A549 (cell line): ENCODE data around the gene MARS1. TPM values are rescaled to one million over a fixed set of nuclear protein-coding genes. Genes with fewer than 3 reads are reported as not detected.
"Not testable (repeated sequence)": the region's sequence is repeated elsewhere in the genome, so short reads cannot be mapped to it uniquely, and the experiment has no call there.

Experiments
- ATAC-seq, 2 experiments: fragments of 200-7000 bp in 1 of 2; fragments of >200 bp in 1 of 2; cut with Nextera tagmentation in 1 of 2; cut with Tn5 transposase in 1 of 2; 3 replicates each; pipeline versions ENCODE4 v1.8.0 to v1.9.1; 2018 to 2020; ENCODE audit warnings: mild to moderate bottlenecking in 1 of 2, moderate library complexity in 1 of 2
- CTCF ChIA-PET: fragments of 300-600 bp; sonication (Branson Sonifier 250); formaldehyde crosslinking; extraction: SDS; loops from one replicate; lab custom pipeline; 2021; ENCODE audit warnings: antibody characterized with exemption, inconsistent platforms; lab: Yijun Ruan, JAX
- POLR2A ChIA-PET: fragments of 350-600 bp; formaldehyde crosslinking; extraction: SDS; loops from one replicate; lab custom pipeline; 2021; ENCODE audit warnings: antibody characterized with exemption, inconsistent platforms; lab: Yijun Ruan, JAX
- DNase-seq, 2 experiments: peaks; one replicate each; pipeline versions ENCODE4 v3.0.0 to v3.0.0-alpha.2; 2011 to 2016; ENCODE audit warnings: low read depth in 1 of 2, low spot score in 1 of 2
- FAIRE-seq: peaks from 2 replicates; lab custom pipeline; 2011; peaks lifted over from hg19 to GRCh38; lab: Jason Lieb, UNC
- H3K27ac ChIP-seq, 2 experiments: fragments of >200 bp; sonication (Bioruptor Twin); formaldehyde crosslinking; 3 replicates each; pipeline ENCODE4 v1.5.1; 2016 to 2017
- H3K4me1 ChIP-seq: fragments of >200 bp; sonication (Bioruptor Twin); formaldehyde crosslinking; 3 replicates; pipeline ENCODE4 v1.6.1; 2016
- H3K4me2 ChIP-seq: fragments of >200 bp; sonication (Bioruptor Twin); formaldehyde crosslinking; 3 replicates; pipeline ENCODE4 v1.6.1; 2016
- H3K4me3 ChIP-seq: fragments of >200 bp; sonication (Bioruptor Twin); formaldehyde crosslinking; 3 replicates; pipeline ENCODE4 v1.5.1; 2016
- H3K9me3 ChIP-seq: fragments of >200 bp; sonication (Bioruptor Twin); formaldehyde crosslinking; 3 replicates; pipeline ENCODE4 v1.6.1; 2016
- CBX2 ChIP-seq: fragments of 200-600 bp; sonication (generic); IDR thresholded peaks from 2 replicates; pipeline ENCODE4 v1.6.1; 2016; ENCODE audit warnings: low read depth, mild to moderate bottlenecking, borderline replicate concordance
- EP300 ChIP-seq, 2 experiments: fragments of >200 bp; sonication (Bioruptor Twin); formaldehyde crosslinking; IDR thresholded peaks; 2 replicates in 1 of 2; 3 replicates in 1 of 2; pipeline ENCODE4 v1.6.1; 2016 to 2017
- ESRRA ChIP-seq: fragments of 150-350 bp; IDR thresholded peaks from 2 replicates; pipeline ENCODE4 v1.6.1; 2014; ENCODE audit warnings: mild to moderate bottlenecking, low read length, borderline replicate concordance
- FOXS1 ChIP-seq: fragments of 250-450 bp; sonication (Bioruptor Pico); IDR thresholded peaks from 2 replicates; pipeline ENCODE4 v1.5.0; 2020; ENCODE audit warnings: mild to moderate bottlenecking, moderate library complexity
- NR3C1 ChIP-seq: fragments of >200 bp; sonication (Bioruptor Twin); formaldehyde crosslinking; IDR thresholded peaks from 3 replicates; pipeline ENCODE4 v1.6.1; 2017
- RNF2 ChIP-seq: fragments of 200-600 bp; sonication (generic); IDR thresholded peaks from 2 replicates; pipeline ENCODE4 v1.6.1; 2016; ENCODE audit warnings: low read depth, mild to moderate bottlenecking, antibody characterized with exemption, moderate library complexity, borderline replicate concordance
- SMC3 ChIP-seq: fragments of >200 bp; sonication (Bioruptor Twin); formaldehyde crosslinking; IDR thresholded peaks from 3 replicates; pipeline ENCODE4 v1.6.1; 2018; ENCODE audit warnings: inconsistent platforms
- TP53 ChIP-seq: fragments of 250-450 bp; sonication (Bioruptor Pico); IDR thresholded peaks from 2 replicates; pipeline ENCODE4 v1.5.0; 2021; ENCODE audit warnings: mild to moderate bottlenecking, moderate library complexity
- ZC3H11A ChIP-seq: fragments of 450-650 bp; IDR thresholded peaks from 2 replicates; pipeline ENCODE4 v1.6.1; 2014; ENCODE audit warnings: antibody characterized with exemption, mild to moderate bottlenecking
- ZFP36 ChIP-seq: fragments of 450-650 bp; IDR thresholded peaks from 2 replicates; pipeline ENCODE4 v1.6.1; 2014; ENCODE audit warnings: borderline replicate concordance; ENCODE audit not compliant: partially characterized antibody
- WGBS: methylation state at CpG from one replicate; pipeline ENCODE4 v1.1.6; 2017; ENCODE audit errors: missing lambda C conversion rate; 5-methylcytosine and 5-hydroxymethylcytosine counted together
- polyA plus RNA-seq, 4 experiments: library from polyadenylated mRNA; depleted of rRNA in 3 of 4; stranded (reverse); fragments of >200 nt; fragmentation: RNase III in 1 of 4; extraction: RNeasy Plus Mini Kit Qiagen cat#74134 plus additional on column Dnase treatment in 1 of 4; gene quantifications; 2 replicates in 3 of 4; 3 replicates in 1 of 4; pipeline ENCODE4 v1.2.3, GENCODE V29; 2011 to 2017
- TF ChIP-seq, protein P1 (sequence below): fragments of 250-450 bp; sonication (Bioruptor Pico); IDR thresholded peaks from 2 replicates; pipeline ENCODE4 v1.5.0; 2020; ENCODE audit warnings: low read depth, mild to moderate bottlenecking, moderate library complexity
- TF ChIP-seq, protein P2 (sequence below): fragments of >200 bp; sonication (Bioruptor Twin); formaldehyde crosslinking; IDR thresholded peaks from 3 replicates; pipeline ENCODE4 v1.6.1; 2016
- TF ChIP-seq, protein P3 (sequence below): IDR thresholded peaks from 2 replicates; pipeline ENCODE4 v1.6.1; 2012
- TF ChIP-seq, protein P4 (sequence below): fragments of 150-350 bp; IDR thresholded peaks from 2 replicates; pipeline ENCODE4 v1.6.1; 2014; ENCODE audit warnings: low read depth, mild to moderate bottlenecking, low read length
- TF ChIP-seq, protein P5 (sequence below): fragments of 450-650 bp; IDR thresholded peaks from 2 replicates; pipeline ENCODE4 v1.6.1; 2014; ENCODE audit warnings: antibody characterized with exemption
- TF ChIP-seq, protein P6 (sequence below): fragments of >200 bp; sonication (Bioruptor Twin); formaldehyde crosslinking; IDR thresholded peaks from 2 replicates; pipeline ENCODE4 v1.6.1; 2016

The MARS1 gene
- polyA plus RNA-seq, 2 of the 4 experiments (the other 2 are of a cell fraction) = 227 to 372 TPM

DNA sequence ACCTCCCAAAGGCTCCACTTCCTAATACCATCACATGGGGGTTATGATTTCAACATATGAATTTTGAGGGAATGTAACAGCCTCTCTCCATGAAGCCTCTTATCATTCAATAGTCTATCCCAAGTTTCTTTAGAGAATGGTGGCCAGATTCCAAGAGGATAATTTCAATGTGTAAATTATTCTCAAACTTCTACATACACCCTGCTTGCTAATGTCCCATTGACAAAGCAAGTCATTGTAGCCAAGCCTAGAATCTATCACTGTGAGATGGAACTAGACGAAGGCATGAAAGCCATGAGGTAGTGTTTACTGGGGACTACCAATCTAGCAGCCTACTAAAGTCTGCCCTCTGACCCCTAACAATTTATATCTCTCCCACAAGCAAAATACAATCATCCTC is 49.5 kb upstream of the MARS1 start (continued):
- TF ChIP-seq EP300 (IDR thresholded peaks at IDR 0.05) = no peak

DNA sequence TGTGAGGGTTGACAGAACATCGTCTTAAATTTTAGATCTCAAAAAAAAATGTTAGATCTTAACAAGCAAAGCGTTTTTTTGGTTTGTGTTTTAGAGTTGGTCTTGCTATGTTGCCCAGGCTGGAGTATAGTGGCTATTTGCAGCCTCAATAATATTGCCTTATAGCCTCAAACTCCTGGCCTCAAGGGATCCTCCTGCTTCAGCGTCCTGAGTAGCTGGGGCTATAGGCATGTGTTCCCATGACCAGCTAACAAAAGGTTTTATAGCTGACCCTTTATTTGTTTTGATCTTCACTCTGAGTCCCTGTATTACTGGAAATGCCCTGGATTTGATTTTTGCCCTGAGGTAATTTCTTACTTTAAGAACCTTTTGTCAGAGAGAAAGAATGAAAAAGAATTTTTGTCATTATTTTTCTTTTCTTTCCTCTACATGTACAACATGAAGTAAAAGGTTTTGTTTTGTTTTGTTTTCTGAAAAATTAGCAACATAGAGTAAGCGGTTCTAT is 48.1 kb upstream of the MARS1 start:
- H3K27ac ChIP-seq = no peak overlapping the region
- no peak for DNase-seq
- WGBS = 67% methylated on average over 4 of the region's 4 CpGs
- POLR2A ChIA-PET = no interaction called here
- no peak overlapping the region for H3K4me2 ChIP-seq
- TF ChIP-seq, protein P1, sequence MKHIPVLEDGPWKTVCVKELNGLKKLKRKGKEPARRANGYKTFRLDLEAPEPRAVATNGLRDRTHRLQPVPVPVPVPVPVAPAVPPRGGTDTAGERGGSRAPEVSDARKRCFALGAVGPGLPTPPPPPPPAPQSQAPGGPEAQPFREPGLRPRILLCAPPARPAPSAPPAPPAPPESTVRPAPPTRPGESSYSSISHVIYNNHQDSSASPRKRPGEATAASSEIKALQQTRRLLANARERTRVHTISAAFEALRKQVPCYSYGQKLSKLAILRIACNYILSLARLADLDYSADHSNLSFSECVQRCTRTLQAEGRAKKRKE = no peak
- TF ChIP-seq, protein P2, sequence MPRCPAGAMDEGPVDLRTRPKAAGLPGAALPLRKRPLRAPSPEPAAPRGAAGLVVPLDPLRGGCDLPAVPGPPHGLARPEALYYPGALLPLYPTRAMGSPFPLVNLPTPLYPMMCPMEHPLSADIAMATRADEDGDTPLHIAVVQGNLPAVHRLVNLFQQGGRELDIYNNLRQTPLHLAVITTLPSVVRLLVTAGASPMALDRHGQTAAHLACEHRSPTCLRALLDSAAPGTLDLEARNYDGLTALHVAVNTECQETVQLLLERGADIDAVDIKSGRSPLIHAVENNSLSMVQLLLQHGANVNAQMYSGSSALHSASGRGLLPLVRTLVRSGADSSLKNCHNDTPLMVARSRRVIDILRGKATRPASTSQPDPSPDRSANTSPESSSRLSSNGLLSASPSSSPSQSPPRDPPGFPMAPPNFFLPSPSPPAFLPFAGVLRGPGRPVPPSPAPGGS = no peak
- TF ChIP-seq FOXS1 (CRISPR knock-in tag) = no peak
- no peak for TF ChIP-seq ZFP36
- no peak for TF ChIP-seq CBX2
- TF ChIP-seq, protein P3, sequence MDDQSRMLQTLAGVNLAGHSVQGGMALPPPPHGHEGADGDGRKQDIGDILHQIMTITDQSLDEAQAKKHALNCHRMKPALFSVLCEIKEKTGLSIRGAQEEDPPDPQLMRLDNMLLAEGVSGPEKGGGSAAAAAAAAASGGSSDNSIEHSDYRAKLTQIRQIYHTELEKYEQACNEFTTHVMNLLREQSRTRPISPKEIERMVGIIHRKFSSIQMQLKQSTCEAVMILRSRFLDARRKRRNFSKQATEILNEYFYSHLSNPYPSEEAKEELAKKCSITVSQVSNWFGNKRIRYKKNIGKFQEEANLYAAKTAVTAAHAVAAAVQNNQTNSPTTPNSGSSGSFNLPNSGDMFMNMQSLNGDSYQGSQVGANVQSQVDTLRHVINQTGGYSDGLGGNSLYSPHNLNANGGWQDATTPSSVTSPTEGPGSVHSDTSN = no peak
- no peak for TF ChIP-seq ZC3H11A
- no peak for TF ChIP-seq RNF2
- no peak for TF ChIP-seq ESRRA
- TF ChIP-seq, protein P4, sequence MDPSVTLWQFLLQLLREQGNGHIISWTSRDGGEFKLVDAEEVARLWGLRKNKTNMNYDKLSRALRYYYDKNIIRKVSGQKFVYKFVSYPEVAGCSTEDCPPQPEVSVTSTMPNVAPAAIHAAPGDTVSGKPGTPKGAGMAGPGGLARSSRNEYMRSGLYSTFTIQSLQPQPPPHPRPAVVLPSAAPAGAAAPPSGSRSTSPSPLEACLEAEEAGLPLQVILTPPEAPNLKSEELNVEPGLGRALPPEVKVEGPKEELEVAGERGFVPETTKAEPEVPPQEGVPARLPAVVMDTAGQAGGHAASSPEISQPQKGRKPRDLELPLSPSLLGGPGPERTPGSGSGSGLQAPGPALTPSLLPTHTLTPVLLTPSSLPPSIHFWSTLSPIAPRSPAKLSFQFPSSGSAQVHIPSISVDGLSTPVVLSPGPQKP = no peak
- TF ChIP-seq, protein P5, sequence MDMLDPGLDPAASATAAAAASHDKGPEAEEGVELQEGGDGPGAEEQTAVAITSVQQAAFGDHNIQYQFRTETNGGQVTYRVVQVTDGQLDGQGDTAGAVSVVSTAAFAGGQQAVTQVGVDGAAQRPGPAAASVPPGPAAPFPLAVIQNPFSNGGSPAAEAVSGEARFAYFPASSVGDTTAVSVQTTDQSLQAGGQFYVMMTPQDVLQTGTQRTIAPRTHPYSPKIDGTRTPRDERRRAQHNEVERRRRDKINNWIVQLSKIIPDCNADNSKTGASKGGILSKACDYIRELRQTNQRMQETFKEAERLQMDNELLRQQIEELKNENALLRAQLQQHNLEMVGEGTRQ = no peak
- CTCF ChIA-PET = interaction anchor here (1.3 to 7.8 kb wide), 3 partner anchors 14 to 197 kb away, joined by 3 to 74 read pairs (median 4); partner anchors contain the start of gene INHBE
- H3K9me3 ChIP-seq = peaks cover 15% of the 10 kb centered on the region
- H3K4me1 ChIP-seq = no peaks in the 10 kb centered on the region
- no peak for FAIRE-seq
- H3K4me3 ChIP-seq = no peak overlapping the region
- ATAC-seq = no peak

DNA sequence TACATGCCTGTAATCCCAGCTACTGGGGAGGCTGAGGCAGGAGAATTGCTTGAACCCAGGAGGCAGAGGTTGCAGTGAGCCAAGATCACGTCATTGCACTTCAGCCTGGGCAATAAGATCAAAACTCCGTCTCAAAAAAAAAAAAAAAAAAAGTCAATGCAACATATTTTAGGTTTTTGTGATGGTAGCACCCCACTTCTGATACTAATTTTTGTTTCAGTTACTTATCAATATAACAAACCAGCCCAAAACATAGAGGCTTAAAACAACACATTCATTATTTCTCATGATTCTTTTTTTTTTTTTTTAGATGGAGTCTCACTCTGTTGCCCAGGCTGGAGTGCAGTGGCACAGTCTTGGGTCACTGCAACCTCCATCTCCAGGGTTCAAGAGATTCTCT is 46.5 kb upstream of the MARS1 start:
- ATAC-seq, H3K4me2 ChIP-seq, POLR2A ChIA-PET, H3K27ac ChIP-seq, H3K4me3 ChIP-seq, FAIRE-seq, DNase-seq, H3K4me1 ChIP-seq: not testable (repeated sequence)
- CTCF ChIA-PET = interaction anchor here (0.7 to 7.8 kb wide), 4 partner anchors 9 to 173 kb away, joined by 3 to 74 read pairs (median 4); partner anchors contain the start of gene INHBE
- WGBS = 24% methylated on average over 2 of the region's 2 CpGs
- H3K9me3 ChIP-seq = peaks cover 15% of the 10 kb centered on the region

DNA sequence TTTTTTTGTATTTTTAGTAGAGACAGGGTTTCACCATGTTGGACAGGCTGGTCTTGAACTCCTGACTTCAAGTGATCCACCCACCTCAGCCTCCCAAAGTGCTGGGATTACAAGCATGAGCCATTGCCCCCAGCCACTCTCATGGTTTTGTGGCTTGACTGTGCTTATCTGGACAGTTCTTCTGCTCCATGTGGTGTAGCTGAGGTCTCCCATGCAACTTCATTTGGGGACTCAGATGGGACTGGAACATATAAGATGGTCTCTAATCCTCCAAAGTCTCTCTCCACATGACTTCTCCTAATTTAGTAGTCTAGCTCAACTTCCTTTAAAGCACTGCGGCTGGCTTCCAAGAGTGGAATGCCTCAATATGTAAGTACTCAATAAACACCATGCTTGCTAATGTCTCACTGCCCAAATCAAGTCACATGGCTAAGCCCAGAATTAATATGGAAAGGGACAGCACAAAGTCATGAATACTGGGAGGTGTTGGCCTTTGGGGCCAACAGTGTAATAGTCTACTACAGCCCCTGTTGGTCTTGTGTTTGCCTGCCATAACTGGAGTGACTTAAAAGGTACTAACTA is 45.9 kb upstream of the MARS1 start:
- TF ChIP-seq TP53 (CRISPR knock-in tag) (no peak), SMC3 (no peak), FOXS1 (CRISPR knock-in tag) (no peak), NR3C1 (no peak)
- TF ChIP-seq, protein P6, sequence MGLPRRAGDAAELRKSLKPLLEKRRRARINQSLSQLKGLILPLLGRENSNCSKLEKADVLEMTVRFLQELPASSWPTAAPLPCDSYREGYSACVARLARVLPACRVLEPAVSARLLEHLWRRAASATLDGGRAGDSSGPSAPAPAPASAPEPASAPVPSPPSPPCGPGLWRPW = no peak
- TF ChIP-seq, protein P5 = no peak
- TF ChIP-seq, protein P3 = no peak
- DNase-seq (no peak), ATAC-seq (no peak), FAIRE-seq (no peak)
- H3K4me2 ChIP-seq = no peak overlapping the region
- H3K4me3 ChIP-seq = no peak overlapping the region
- ChIA-PET POLR2A (interaction anchor here (0.5 kb wide), 2 partner anchors 11 to 34 kb away, joined by 3 to 4 read pairs; no protein-coding TSS in a partner anchor), CTCF (interaction anchor here (1.4 to 7.8 kb wide), 3 partner anchors 9 to 135 kb away, joined by 3 to 74 read pairs (median 4); partner anchors contain the start of gene INHBE)
- WGBS = 93% methylated on average over 1 of the region's 1 CpG
- peaks cover 15% of the 10 kb centered on the region for H3K9me3 ChIP-seq
- no peaks in the 10 kb centered on the region for H3K4me1 ChIP-seq
- no peak overlapping the region for H3K27ac ChIP-seq

DNA sequence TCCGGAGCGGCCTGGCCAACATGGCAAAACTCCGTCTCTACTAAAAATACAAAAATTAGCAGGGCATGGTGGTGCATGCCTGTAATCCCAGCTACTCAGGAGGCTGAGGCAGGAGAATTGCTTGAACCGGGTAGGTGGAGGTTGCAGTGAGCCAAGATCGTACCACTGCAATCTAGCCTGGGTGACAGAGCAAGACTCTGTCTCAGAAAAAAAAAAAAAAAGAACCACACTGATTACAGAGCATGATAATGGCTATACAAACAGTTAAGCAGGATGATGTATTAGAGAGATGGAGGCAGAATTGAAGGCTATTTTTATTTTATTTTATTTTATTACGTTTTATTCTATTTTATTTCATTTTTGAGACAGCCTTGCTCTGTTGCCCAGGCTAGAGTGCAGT is 43.5 kb upstream of the MARS1 start:
- CTCF ChIA-PET = interaction anchor here (0.8 to 13.4 kb wide), 8 partner anchors 10 to 202 kb away, joined by 3 to 459 read pairs (median 4); partner anchors contain the start of genes GLI1 and INHBE
- ATAC-seq = not testable (repeated sequence)

More for the DNA sequence above, 43.5 kb upstream of the MARS1 start:
- peaks cover 15% of the 10 kb centered on the region for H3K9me3 ChIP-seq
- H3K4me3 ChIP-seq, H3K27ac ChIP-seq, POLR2A ChIA-PET, FAIRE-seq, H3K4me1 ChIP-seq, DNase-seq, H3K4me2 ChIP-seq: not testable (repeated sequence)
- WGBS = 75% methylated on average over 6 of the region's 6 CpGs
